Panc1 (cell line): ENCODE data around the gene PCK2.

Experiments
- CTCF ChIP-seq: fragments of 450-650 bp; IDR thresholded peaks from 2 replicates; pipeline ENCODE4 v1.5.1; 2017; ENCODE audit warnings: mild to moderate bottlenecking
- POLR2AphosphoS5 ChIP-seq: IDR thresholded peaks from 2 replicates; pipeline ENCODE4 v1.6.1; 2012; ENCODE audit warnings: mild to moderate bottlenecking, low read depth, low read length, moderate library complexity

GRCh38 chr14:24094841-24095270, 745 bp downstream of the PCK2 start:
- TF ChIP-seq POLR2AphosphoS5 (no peak), CTCF (no peak)
